Measurements from ENCODE around the gene SLC22A1.
"Not testable (repeated sequence)": the region's sequence is repeated elsewhere in the genome, so short reads cannot be mapped to it uniquely, and the experiment has no call there.

The SLC22A1 gene

DNA sequence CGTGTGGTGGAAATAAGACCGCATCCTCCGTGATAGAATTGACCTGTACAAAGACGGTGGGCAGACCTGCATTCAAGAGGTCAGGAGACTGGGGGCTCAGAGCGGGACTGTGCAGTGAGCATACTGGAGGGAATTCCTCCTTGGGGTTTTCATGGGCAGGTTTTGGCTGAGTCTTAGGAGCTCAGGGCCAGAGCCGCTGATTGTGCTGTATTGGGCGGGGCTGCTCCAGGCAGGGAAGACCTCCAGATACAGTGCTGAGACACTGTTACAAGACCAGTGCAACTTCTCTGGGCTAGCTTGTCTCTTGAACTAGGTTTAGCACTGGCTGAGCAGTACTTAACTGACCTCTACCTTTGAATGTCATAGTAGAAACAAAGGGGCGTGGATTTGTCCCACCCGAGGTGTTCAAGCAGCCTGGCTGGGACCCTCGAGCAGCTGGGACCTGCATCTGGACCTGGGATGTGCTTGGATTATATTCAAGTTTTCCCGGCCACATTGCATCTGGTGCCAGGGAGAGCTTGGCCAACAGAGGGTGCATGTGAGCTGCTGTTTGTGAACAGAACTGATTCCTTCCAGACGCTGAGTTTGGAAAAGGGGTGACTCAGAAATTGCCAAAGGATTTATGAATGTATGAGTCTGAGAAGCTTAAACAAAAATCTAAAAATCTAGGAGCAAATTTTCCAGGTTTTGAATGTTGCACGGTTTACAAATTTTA lies 33.4 kb upstream of the SLC22A1 start:
- H3K4me3 ChIP-seq (ENCODE audit: low read length) = no peak overlapping the region
- peak; percentile 94 for DNase-seq (ENCODE audit: low read depth)
- TF ChIP-seq, protein P1, sequence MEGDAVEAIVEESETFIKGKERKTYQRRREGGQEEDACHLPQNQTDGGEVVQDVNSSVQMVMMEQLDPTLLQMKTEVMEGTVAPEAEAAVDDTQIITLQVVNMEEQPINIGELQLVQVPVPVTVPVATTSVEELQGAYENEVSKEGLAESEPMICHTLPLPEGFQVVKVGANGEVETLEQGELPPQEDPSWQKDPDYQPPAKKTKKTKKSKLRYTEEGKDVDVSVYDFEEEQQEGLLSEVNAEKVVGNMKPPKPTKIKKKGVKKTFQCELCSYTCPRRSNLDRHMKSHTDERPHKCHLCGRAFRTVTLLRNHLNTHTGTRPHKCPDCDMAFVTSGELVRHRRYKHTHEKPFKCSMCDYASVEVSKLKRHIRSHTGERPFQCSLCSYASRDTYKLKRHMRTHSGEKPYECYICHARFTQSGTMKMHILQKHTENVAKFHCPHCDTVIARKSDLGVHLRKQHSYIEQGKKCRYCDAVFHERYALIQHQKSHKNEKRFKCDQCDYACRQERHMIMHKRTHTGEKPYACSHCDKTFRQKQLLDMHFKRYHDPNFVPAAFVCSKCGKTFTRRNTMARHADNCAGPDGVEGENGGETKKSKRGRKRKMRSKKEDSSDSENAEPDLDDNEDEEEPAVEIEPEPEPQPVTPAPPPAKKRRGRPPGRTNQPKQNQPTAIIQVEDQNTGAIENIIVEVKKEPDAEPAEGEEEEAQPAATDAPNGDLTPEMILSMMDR (conservative IDR thresholded peaks at IDR 0.05; ENCODE audit: low read length) = peak; percentile 95

DNA sequence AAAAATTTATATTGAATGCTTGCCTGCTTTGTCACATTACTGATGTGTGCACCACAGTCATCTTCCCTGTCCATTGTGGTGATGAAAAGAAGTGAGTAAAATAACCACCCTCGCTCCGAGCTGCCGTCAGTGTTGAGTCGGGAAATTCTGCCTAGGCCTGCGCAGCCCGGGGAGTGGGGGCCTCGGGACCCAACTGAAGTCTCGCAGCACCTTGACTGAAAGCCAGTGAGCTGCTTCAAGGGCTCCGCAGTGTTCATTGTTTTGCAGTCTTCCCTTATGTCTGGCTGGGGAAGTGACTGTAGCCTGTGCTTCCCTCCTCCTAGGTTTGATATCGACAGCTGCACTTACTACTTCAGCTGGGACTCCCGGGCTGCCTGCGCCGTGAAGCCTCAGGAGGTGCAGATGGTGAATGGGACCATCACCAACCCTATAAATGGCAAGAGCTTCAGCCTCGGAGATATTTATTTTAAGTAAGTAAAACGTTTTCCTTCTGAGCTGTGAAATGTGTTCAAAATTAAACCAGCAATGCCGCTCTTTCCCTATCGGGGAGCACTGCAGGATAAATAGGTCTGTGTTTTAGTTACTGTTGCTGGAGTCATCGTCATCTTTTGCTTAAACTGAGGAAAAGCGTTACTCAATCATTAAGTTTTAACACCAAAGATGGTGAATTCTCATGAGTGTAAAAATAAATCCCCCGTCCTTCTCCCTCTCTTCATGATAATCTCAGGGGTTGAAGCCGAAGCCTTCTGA lies 32.7 kb upstream of the SLC22A1 start:
- TF ChIP-seq, protein P1 (conservative IDR thresholded peaks at IDR 0.05; ENCODE audit: low read length) = no peak
- peak overlapping the region; percentile 26 for H3K4me3 ChIP-seq (ENCODE audit: low read length)
- DNase-seq (ENCODE audit: low read depth) = peak; percentile 55

DNA sequence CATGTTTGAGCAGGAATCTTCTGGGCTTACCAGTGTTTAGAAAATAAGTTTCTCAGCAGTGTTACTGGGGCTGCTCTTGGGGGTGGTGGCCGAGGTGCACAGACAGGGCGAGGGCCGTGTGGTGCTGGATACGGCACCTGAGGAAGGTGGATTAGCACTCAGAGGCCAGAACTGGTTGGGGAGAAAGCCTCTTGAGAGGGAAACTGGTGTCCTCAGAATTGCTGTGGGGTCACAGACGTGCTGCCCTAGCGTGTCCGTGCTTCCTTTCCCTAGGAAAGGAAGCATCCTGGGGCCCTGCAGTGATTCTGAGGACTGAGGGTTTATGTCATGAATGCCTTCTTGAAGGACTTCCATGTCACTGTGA lies 32.1 kb upstream of the SLC22A1 start:
- H3K4me3 ChIP-seq (ENCODE audit: low read length) = no peak overlapping the region
- TF ChIP-seq, protein P1 (conservative IDR thresholded peaks at IDR 0.05; ENCODE audit: low read length) = no peak
- DNase-seq (ENCODE audit: low read depth) = no peak

DNA sequence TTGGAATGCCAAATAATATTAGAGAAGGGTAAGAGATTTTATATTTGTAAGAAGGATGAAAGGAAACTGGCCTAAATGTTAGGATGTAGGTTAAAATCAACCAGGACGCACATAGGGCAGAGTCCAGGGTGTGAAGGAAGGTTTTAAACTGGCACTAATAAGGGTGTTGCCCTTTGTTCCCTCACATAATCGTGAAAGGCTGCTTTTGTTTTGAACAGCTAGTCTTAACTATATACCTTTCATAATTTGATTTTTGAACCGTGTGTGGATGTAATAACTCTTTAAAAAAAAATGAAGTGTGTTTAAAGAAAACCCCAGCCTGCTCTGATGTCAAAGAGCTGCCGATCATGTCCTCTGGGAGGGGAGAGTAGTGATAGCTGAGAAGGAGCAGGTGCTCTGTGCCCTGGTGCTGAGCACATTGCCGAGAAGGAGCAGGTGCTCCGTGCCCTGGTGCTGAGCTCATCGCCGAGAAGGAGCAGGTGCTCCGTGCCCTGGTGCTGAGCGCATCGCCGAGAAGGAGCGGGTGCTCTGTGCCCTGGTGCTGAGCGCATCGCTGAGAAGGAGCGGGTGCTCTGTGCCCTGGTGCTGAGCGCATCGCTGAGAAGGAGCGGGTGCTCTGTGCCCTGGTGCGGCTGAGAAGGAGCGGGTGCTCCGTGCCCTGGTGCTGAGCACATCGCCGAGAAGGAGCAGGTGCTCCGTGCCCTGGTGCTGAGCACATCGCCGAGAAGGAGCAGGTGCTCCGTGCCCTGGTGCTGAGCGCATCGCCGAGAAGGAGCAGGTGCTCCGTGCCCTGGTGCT lies 31.0 kb upstream of the SLC22A1 start:
- not testable (repeated sequence) for H3K4me3 ChIP-seq (ENCODE audit: low read length); DNase-seq (ENCODE audit: low read depth)

DNA sequence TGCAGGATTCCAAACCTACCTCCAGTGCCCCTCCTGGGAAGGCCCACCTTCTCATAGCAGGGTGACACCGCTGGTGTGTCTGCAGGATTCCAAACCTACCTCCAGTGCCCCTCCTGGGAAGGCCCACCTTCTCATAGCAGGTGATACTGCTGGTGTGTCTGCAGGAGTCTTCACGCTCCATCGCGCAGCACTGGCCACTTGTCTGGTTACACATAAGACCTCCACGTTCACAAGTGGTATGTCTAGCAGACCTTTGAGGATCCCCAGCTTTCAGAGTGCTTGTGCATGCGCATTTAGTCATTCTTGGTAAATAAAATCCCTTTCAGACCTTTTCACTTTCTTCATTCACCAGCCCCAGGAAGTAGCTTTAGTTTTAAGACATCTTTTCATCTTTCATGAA lies 29.4 kb upstream of the SLC22A1 start:
- H3K4me3 ChIP-seq (ENCODE audit: low read length); DNase-seq (ENCODE audit: low read depth): not testable (repeated sequence)

DNA sequence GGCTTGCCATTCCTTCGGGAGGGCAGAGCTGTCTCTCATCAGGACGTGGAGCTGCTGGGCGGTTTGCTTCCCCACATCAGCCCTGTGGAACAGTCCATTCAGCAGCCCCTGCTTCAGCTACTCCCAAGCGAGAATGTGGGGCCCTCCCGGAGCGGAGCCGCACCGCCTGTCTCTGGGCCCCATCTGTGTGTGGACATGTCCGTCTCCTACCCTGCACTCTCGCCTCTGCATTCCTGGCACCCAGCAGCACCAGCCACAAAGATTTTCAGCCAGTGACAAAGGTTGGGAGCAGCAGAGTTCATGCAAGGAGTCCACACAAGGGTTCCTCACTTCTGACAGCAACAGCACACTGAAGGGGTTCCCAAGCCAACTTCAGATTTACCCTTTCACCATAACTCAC lies 29.0 kb upstream of the SLC22A1 start:
- no peak overlapping the region for H3K4me3 ChIP-seq (ENCODE audit: low read length)
- TF ChIP-seq, protein P1 (conservative IDR thresholded peaks at IDR 0.05; ENCODE audit: low read length) = no peak
- DNase-seq (ENCODE audit: low read depth) = no peak

DNA sequence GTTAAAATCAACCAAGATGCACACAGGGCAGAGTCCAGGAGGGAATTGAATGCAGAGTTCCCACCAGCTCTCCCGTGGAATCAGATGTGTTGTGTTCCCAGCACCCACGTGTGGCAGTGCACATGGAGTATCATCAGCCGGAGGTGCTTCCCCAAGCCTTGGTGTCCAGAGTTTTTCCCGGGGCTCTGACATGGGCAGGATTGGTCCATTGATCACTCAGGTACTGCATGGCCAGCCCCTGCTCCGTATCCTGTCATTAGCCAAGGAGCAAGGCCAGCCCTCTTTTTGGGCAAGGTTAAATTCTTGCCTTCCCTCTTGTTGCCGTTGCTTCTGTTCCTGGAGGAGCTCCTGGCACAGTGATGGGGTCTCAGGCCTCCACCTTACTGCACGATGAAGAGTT lies 28.6 kb upstream of the SLC22A1 start:
- H3K4me3 ChIP-seq (ENCODE audit: low read length) = no peak overlapping the region
- TF ChIP-seq, protein P1 (conservative IDR thresholded peaks at IDR 0.05; ENCODE audit: low read length) = no peak
- no peak for DNase-seq (ENCODE audit: low read depth)

DNA sequence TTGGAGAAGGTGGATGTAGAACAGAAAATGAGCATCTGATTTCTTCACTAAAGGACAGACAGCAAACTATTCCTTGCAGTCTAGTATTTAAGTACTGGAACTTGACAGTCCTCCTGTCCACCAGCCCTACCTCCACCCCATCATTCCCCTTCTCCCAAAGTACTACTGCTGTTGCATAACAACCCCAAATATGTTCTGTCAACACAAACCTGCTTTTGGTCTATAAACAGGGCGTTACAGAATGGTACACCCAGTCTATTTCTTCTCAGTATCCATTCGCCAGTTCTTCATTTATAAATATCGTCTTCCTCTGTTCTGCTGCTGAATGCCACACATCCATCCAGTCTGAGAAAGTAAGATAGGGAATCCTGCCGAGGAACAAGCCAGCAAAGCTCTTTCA lies 27.7 kb upstream of the SLC22A1 start:
- DNase-seq (ENCODE audit: low read depth) = no peak
- no peak overlapping the region for H3K4me3 ChIP-seq (ENCODE audit: low read length)
- TF ChIP-seq, protein P1 (conservative IDR thresholded peaks at IDR 0.05; ENCODE audit: low read length) = no peak
